Measurements from ENCODE around the gene APOE. TPM values are rescaled to one million over a fixed set of nuclear protein-coding genes. Genes with fewer than 3 reads are reported as not detected.

APOE gene
- total and polyA plus RNA-seq, 2 of the 13 experiments (the other 11 are each of a cell fraction or from before 2014, with no cell fraction given) = 1,328 to 1,470 TPM

GRCh38 chr19:44856421-44857083 lies 49.0 kb upstream of the APOE start (continued):
- TF ChIP-seq KLF13 (CRISPR knock-in tag; IDR thresholded peaks at IDR 0.05) (no peak), ZSCAN30 (CRISPR knock-in tag; IDR thresholded peaks at IDR 0.05) (no peak), SOX13 (IDR thresholded peaks at IDR 0.05) (no peak), SOX13 (CRISPR knock-in tag; conservative IDR thresholded peaks at IDR 0.05 in 1 of 2, IDR thresholded peaks at IDR 0.05 in 1 of 2) (peak in 1 of 2 experiments; percentile 47; a peak in 1 of 4 replicates), PRDM15 (CRISPR knock-in tag; IDR thresholded peaks at IDR 0.05) (no peak), GABPB1 (CRISPR knock-in tag; IDR thresholded peaks at IDR 0.05) (0 out of 2 replicates have a peak, but pooled peaks have one; percentile 21), SIX1 (CRISPR knock-in tag; IDR thresholded peaks at IDR 0.05; ENCODE audit: borderline replicate concordance) (no peak), HOXA3 (CRISPR knock-in tag; IDR thresholded peaks at IDR 0.05) (no peak), ZBTB14 (CRISPR knock-in tag; IDR thresholded peaks at IDR 0.05) (no peak), WIZ (CRISPR knock-in tag; IDR thresholded peaks at IDR 0.05) (no peak), POLR2A (IDR thresholded peaks at IDR 0.05; ENCODE audit: insufficient read depth in 1 of 2, low read depth in 2 of 2, low read length in 2 of 2) (peak in 1 of 2 experiments; percentile 19; a peak in 1 of 4 replicates), TOPORS (CRISPR knock-in tag; IDR thresholded peaks at IDR 0.05) (no peak), ZNF446 (CRISPR knock-in tag; IDR thresholded peaks at IDR 0.05) (no peak), ZMYM3 (CRISPR knock-in tag; IDR thresholded peaks at IDR 0.05) (peak; percentile 64), TFDP1 (CRISPR knock-in tag; IDR thresholded peaks at IDR 0.05; ENCODE audit: borderline replicate concordance) (0 out of 2 replicates have a peak, but pooled peaks have one; percentile 22), CCDC6 (CRISPR knock-in tag; IDR thresholded peaks at IDR 0.05) (no peak)
- TF ChIP-seq, protein P1, sequence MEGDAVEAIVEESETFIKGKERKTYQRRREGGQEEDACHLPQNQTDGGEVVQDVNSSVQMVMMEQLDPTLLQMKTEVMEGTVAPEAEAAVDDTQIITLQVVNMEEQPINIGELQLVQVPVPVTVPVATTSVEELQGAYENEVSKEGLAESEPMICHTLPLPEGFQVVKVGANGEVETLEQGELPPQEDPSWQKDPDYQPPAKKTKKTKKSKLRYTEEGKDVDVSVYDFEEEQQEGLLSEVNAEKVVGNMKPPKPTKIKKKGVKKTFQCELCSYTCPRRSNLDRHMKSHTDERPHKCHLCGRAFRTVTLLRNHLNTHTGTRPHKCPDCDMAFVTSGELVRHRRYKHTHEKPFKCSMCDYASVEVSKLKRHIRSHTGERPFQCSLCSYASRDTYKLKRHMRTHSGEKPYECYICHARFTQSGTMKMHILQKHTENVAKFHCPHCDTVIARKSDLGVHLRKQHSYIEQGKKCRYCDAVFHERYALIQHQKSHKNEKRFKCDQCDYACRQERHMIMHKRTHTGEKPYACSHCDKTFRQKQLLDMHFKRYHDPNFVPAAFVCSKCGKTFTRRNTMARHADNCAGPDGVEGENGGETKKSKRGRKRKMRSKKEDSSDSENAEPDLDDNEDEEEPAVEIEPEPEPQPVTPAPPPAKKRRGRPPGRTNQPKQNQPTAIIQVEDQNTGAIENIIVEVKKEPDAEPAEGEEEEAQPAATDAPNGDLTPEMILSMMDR (CRISPR knock-in tag; IDR thresholded peaks at IDR 0.05) = peak; percentile 29; the same call in 1 of the 2 replicates
- TF ChIP-seq, protein P2, sequence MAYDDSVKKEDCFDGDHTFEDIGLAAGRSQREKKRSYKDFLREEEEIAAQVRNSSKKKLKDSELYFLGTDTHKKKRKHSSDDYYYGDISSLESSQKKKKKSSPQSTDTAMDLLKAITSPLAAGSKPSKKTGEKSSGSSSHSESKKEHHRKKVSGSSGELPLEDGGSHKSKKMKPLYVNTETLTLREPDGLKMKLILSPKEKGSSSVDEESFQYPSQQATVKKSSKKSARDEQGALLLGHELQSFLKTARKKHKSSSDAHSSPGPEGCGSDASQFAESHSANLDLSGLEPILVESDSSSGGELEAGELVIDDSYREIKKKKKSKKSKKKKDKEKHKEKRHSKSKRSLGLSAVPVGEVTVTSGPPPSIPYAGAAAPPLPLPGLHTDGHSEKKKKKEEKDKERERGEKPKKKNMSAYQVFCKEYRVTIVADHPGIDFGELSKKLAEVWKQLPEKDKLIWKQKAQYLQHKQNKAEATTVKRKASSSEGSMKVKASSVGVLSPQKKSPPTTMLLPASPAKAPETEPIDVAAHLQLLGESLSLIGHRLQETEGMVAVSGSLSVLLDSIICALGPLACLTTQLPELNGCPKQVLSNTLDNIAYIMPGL (CRISPR knock-in tag; IDR thresholded peaks at IDR 0.05; ENCODE audit: borderline replicate concordance in 1 of 2, low read depth in 1 of 2) = 0 out of 4 replicates have a peak, but pooled peaks of 1 of the 2 experiments have one; percentile 21

Measured in HepG2 (cell line).